Body of pancreas (tissue), 4 donors: ENCODE data around the gene CEP192. TPM values are rescaled to one million over a fixed set of nuclear protein-coding genes. Genes with fewer than 3 reads are reported as not detected.

Experiments
- ATAC-seq: fragments of 150-250 bp; one replicate; pipeline ENCODE4 v1.9.1; 2016
- DNase-seq, 4 donors: peaks; one replicate each; pipeline ENCODE4 v3.0.0-alpha.2; 2019
- H3K27ac ChIP-seq, 4 donors: fragments of 200-600 bp; sonication (generic); 1 replicate in 3 of 4; 2 replicates in 1 of 4; pipeline versions ENCODE4 v1.5.1 to v1.6.1; 2016 to 2019; ENCODE audit warnings: mild to moderate bottlenecking in 1 of 4, mixed read lengths in 1 of 4, moderate library complexity in 1 of 4
- H3K27me3 ChIP-seq, 2 donors: fragments of 200-600 bp; sonication (generic); one replicate each; pipeline ENCODE4 v1.6.0; 2016; ENCODE audit warnings: mild to moderate bottlenecking in 1 of 2
- H3K36me3 ChIP-seq, 2 donors: fragments of 200-600 bp; sonication (generic); replicated peaks in 1 of 2; 2 replicates each; pipeline ENCODE4 v1.5.1; 2016; ENCODE audit warnings: low read depth in 2 of 2; ENCODE audit not compliant: insufficient read depth in 1 of 2
- H3K4me1 ChIP-seq: fragments of 200-600 bp; sonication (generic); one replicate; pipeline ENCODE4 v1.6.0; 2016
- H3K4me3 ChIP-seq, 2 donors: fragments of 200-600 bp; sonication (generic); 1 replicate in 1 of 2; 2 replicates in 1 of 2; pipeline ENCODE4 v1.5.1; 2016 to 2019
- H3K9me3 ChIP-seq, 3 donors: fragments of 200-600 bp; sonication (generic); 1 replicate in 2 of 3; 2 replicates in 1 of 3; pipeline ENCODE4 v1.5.1; 2016
- CTCF ChIP-seq, 7 experiments: fragments of 450-650 bp in 4 of 7; fragments of 200-600 bp in 3 of 7; sonication (generic) in 3 of 7; IDR thresholded peaks; one replicate each; pipeline ENCODE4 v1.5.1; 2016 to 2019; ENCODE audit warnings: antibody characterized with exemption in 7 of 7
- POLR2A ChIP-seq, 3 donors: fragments of 450-650 bp; IDR thresholded peaks; one replicate each; pipeline ENCODE4 v1.6.1; 2016; ENCODE audit warnings: antibody characterized with exemption in 3 of 3, mild to moderate bottlenecking in 2 of 3
- WGBS, 2 donors: methylation state at CpG; one replicate each; pipeline ENCODE4 v1.1.5; 2017; 5-methylcytosine and 5-hydroxymethylcytosine counted together
- intact Hi-C: fragments of 100-400 bp; cut with DNase I; formaldehyde crosslinking; loops from one replicate; pipeline ENCODE4 v1.15.1; 2023
- total RNA-seq, 2 donors: library from RNA; depleted of rRNA; stranded (reverse); fragments of >200 nt; gene quantifications; one replicate each; pipeline ENCODE4 v1.1.0, GENCODE V29; 2016

CEP192 gene
- total RNA-seq, 2 donors from 2014 or later: 21.1 to 25.4 TPM

GRCh38 chr18:13004396-13004795 is 13.2 kb downstream of the CEP192 start:
- no peaks in the 10 kb centered on the region for H3K27me3 ChIP-seq
- 85 to 88% methylated on average over 8 of the region's 8 CpGs for WGBS, 2 donors
- DNase-seq (no peak), ATAC-seq (no peak)
- no peak overlapping the region for H3K27ac ChIP-seq
- H3K9me3 ChIP-seq: no peaks in the 10 kb centered on the region
- peaks cover 4 to 5% of the 10 kb centered on the region in 2 donors for H3K36me3 ChIP-seq
- H3K4me1 ChIP-seq: no peaks in the 10 kb centered on the region
- intact Hi-C loops: no loop called here
- TF ChIP-seq CTCF (IDR thresholded peaks at IDR 0.05) (no peak), POLR2A (IDR thresholded peaks at IDR 0.05) (no peak)
- H3K4me3 ChIP-seq: no peak overlapping the region

GRCh38 chr18:13005289-13005688 is 14.1 kb downstream of the CEP192 start:
- Histone ChIP-seq H3K4me1 (no peaks in the 10 kb centered on the region), H3K36me3 (peaks cover 5 to 6% of the 10 kb centered on the region in 2 donors), H3K27me3 (no peaks in the 10 kb centered on the region), H3K27ac (no peak overlapping the region), H3K4me3 (no peak overlapping the region), H3K9me3 (no peaks in the 10 kb centered on the region)
- 83 to 100% methylated on average over 1 of the region's 1 CpG for WGBS, 2 donors
- no peak for DNase-seq
- TF ChIP-seq CTCF (IDR thresholded peaks at IDR 0.05) (no peak), POLR2A (IDR thresholded peaks at IDR 0.05) (no peak)
- ATAC-seq: no peak
- intact Hi-C loops: no loop called here

- DNase-seq (no peak), ATAC-seq (no peak)
- no peak overlapping the region for H3K4me3 ChIP-seq
- no peak overlapping the region for H3K27ac ChIP-seq
- TF ChIP-seq CTCF (IDR thresholded peaks at IDR 0.05) (no peak), POLR2A (IDR thresholded peaks at IDR 0.05) (no peak)
- H3K4me1 ChIP-seq: no peaks in the 10 kb centered on the region
- intact Hi-C loops: no loop called here
- no peaks in the 10 kb centered on the region for H3K9me3 ChIP-seq
- H3K36me3 ChIP-seq: peaks cover 2 to 6% of the 10 kb centered on the region in 2 donors
- 74 to 86% methylated on average over 12 of the region's 12 CpGs for WGBS, 2 donors
- no peaks in the 10 kb centered on the region for H3K27me3 ChIP-seq
These were observed 15.5 kb downstream of the CEP192 start for GRCh38 chr18:13006531-13007247.

- WGBS, 2 donors: 60 to 68% methylated on average over 2 of the region's 2 CpGs
- Histone ChIP-seq H3K9me3 (no peaks in the 10 kb centered on the region), H3K36me3 (peaks cover 0 to 9% of the 10 kb centered on the region in 2 donors), H3K4me3 (no peak overlapping the region), H3K27me3 (no peaks in the 10 kb centered on the region), H3K4me1 (no peaks in the 10 kb centered on the region), H3K27ac (no peak overlapping the region)
- DNase-seq: no peak
- TF ChIP-seq POLR2A (IDR thresholded peaks at IDR 0.05) (no peak), CTCF (IDR thresholded peaks at IDR 0.05) (no peak)
- intact Hi-C loops: no loop called here
- ATAC-seq: no peak
These were observed 16.0 kb downstream of the CEP192 start for GRCh38 chr18:13007248-13007560.

GRCh38 chr18:13011719-13012118 is 20.6 kb downstream of the CEP192 start:
- DNase-seq (no peak), ATAC-seq (no peak)
- Histone ChIP-seq H3K4me1 (peaks cover 7% of the 10 kb centered on the region), H3K4me3 (no peak overlapping the region), H3K27ac (no peak overlapping the region), H3K9me3 (no peaks in the 10 kb centered on the region), H3K36me3 (peaks cover 0 to 17% of the 10 kb centered on the region in 2 donors), H3K27me3 (no peaks in the 10 kb centered on the region)
- 92 to 97% methylated on average over 5 of the region's 5 CpGs for WGBS, 2 donors
- no peak for TF ChIP-seq POLR2A (IDR thresholded peaks at IDR 0.05)
- TF ChIP-seq CTCF (IDR thresholded peaks at IDR 0.05): no peak
- intact Hi-C loops: no loop called here
